WI38 (cell line): ENCODE results near the gene RANBP3.

Experiments used
- H3K4me3 ChIP-seq: 2 replicates; pipeline ENCODE4 v1.5.1; 2011; ENCODE audit warnings: low read depth, mild to moderate bottlenecking, control low read depth, low read length
- TF ChIP-seq, protein P1 (sequence below): IDR thresholded peaks from 2 replicates; pipeline ENCODE4 v1.5.1; 2012; ENCODE audit warnings: low read depth, mild to moderate bottlenecking, control low read depth, low read length

RANBP3 gene

DNA sequence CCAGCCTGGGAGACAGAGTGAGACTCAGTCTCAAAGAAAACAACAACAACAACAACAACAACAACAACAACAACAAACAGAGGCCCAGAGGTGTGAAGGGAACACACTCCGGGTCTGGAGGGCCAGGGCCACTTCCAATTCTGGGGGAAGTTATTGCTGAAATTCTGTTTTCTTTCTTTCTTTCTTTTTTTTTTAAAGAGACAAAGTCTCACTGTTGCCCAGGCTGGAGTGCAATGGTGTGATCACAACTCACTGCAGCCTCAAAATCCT lies 67.4 kb downstream of the RANBP3 start:
- no peak overlapping the region for H3K4me3 ChIP-seq
- TF ChIP-seq, protein P1, sequence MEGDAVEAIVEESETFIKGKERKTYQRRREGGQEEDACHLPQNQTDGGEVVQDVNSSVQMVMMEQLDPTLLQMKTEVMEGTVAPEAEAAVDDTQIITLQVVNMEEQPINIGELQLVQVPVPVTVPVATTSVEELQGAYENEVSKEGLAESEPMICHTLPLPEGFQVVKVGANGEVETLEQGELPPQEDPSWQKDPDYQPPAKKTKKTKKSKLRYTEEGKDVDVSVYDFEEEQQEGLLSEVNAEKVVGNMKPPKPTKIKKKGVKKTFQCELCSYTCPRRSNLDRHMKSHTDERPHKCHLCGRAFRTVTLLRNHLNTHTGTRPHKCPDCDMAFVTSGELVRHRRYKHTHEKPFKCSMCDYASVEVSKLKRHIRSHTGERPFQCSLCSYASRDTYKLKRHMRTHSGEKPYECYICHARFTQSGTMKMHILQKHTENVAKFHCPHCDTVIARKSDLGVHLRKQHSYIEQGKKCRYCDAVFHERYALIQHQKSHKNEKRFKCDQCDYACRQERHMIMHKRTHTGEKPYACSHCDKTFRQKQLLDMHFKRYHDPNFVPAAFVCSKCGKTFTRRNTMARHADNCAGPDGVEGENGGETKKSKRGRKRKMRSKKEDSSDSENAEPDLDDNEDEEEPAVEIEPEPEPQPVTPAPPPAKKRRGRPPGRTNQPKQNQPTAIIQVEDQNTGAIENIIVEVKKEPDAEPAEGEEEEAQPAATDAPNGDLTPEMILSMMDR, result no peak

- TF ChIP-seq, protein P1, result no peak
- no peak overlapping the region for H3K4me3 ChIP-seq
Measured at GRCh38 chr19:5908773-5909442, 69.0 kb downstream of the RANBP3 start.

- TF ChIP-seq, protein P1, result no peak
Measured at GRCh38 chr19:5907241-5907640, 70.7 kb downstream of the RANBP3 start.

DNA sequence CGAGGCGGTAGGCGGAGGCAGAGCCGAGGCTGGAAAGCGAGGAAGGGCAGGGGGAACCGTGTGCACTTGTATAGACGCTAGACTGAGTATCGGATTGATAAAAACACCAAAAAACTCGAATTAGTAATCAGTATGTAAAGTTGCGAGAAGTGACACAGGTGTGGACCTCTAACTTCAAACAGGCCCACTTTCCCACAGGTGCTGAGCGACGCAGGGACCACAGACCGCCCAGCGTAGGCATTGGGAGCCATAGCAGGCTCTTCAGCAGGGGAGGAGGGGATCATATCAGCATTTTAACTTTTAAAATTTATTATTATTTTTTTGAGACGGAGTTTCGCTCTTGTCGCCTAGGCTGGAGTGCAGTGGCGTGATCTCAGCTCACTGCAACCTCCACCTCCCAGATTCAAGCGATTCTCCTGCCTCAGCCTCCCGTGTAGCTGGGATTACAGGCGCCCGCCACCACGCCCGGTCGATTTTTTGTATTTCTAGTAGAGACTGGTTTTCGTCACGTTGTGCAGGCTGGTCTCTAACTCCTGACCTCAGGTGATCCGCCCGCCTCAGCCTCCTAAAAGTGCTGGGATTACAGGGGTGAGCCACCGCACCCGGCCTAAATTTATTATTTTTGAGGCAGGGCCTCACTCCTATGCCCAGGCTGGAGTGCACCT lies 72.7 kb downstream of the RANBP3 start:
- TF ChIP-seq, protein P1, result no peak
- H3K4me3 ChIP-seq, result peak overlapping the region; percentile 86

More at GRCh38 chr19:5907241-5907640, 70.7 kb downstream of the RANBP3 start:
- H3K4me3 ChIP-seq, result no peak overlapping the region

- TF ChIP-seq, protein P1, result no peak
- H3K4me3 ChIP-seq, result peak within 1 kb of the TSS; percentile 100
Measured at GRCh38 chr19:5904352-5905113, 73.4 kb downstream of the RANBP3 start, which contains the start of gene VMAC. TSS of gene VMAC (plus strand) at chr19:5904872. CDS start at chr19:5904891, 19 bp downstream.

DNA sequence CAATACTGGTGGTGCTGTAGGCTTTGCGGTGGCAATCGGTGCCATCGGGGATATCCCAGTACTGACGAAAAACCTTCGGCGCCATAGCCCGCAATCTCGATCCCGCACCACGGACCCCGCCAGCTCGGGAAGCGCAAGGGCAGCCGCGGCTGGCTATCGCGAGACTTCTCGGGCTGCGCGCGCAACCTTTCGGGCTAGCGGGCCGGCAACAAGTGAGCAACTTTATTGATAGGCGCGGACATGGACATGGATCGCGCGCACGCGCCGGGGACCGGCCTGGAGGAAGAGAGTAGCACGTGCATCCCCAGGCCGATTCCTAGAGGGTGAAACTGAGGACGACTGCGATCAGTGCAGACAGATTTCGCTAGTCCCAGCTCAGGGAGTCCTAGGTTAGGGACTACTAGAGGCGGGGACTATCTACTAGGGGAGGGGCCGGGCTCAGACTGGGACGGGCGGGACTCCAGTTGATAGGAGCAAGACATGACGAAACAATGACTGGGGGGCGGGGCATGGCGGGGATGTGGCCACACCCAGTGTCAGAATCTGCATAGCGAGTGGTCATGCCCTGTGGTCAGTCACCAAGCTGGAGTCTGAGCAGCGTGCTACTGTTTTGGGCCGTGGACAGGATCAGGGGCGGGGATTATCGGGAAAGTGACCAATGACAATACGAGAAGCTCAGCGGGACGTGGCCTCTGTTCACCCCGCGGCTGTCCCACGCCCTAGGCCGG lies 74.2 kb downstream of the RANBP3 start, which contains the start of gene NDUFA11:
Gene NDUFA11 (minus strand): TSS at position 167 of the 728 bp plus-strand sequence. CDS start 82 bp downstream, at position 85.
- TF ChIP-seq, protein P1, result no peak
- peak within 1 kb of the TSS; percentile 100 for H3K4me3 ChIP-seq
